Central memory CD4-positive, alpha-beta T cell (primary cell): Measurements from ENCODE around the gene ADAMTS20.
"Not testable (repeated sequence)": the region's sequence is repeated elsewhere in the genome, so short reads cannot be mapped to it uniquely, and the experiment has no call there.

ENCODE experiments used
- DNase-seq: peaks from one replicate; pipeline ENCODE4 v3.0.0; 2022

The ADAMTS20 gene

GRCh38 chr12:43352001-43352400 lies 200.0 kb downstream of the ADAMTS20 start:
- no peak for DNase-seq

- DNase-seq = no peak
Observed at GRCh38 chr12:43349863-43350262, 202.1 kb downstream of the ADAMTS20 start.

GRCh38 chr12:43348221-43348620 lies 203.8 kb downstream of the ADAMTS20 start:
- no peak for DNase-seq

- DNase-seq = no peak
Observed at GRCh38 chr12:43347026-43347425, 205.0 kb downstream of the ADAMTS20 start.

GRCh38 chr12:43345023-43345422 lies 207.0 kb downstream of the ADAMTS20 start:
- DNase-seq = no peak

GRCh38 chr12:43341785-43342313 lies 210.2 kb downstream of the ADAMTS20 start:
- DNase-seq = not testable (repeated sequence)

GRCh38 chr12:43338848-43339526 lies 213.0 kb downstream of the ADAMTS20 start:
- DNase-seq = no peak

- DNase-seq = no peak
Observed at GRCh38 chr12:43337571-43338444, 214.2 kb downstream of the ADAMTS20 start.

GRCh38 chr12:43336962-43337555 lies 214.9 kb downstream of the ADAMTS20 start:
- no peak for DNase-seq

GRCh38 chr12:43333644-43334043 lies 218.4 kb downstream of the ADAMTS20 start:
- no peak for DNase-seq

GRCh38 chr12:43332977-43333640 lies 218.9 kb downstream of the ADAMTS20 start:
- no peak for DNase-seq

GRCh38 chr12:43331935-43332334 lies 220.1 kb downstream of the ADAMTS20 start:
- no peak for DNase-seq

GRCh38 chr12:43329375-43329774 lies 222.6 kb downstream of the ADAMTS20 start:
- DNase-seq = no peak

GRCh38 chr12:43325786-43326185 lies 226.2 kb downstream of the ADAMTS20 start:
- DNase-seq = no peak

GRCh38 chr12:43320281-43320680 lies 231.7 kb downstream of the ADAMTS20 start:
- no peak for DNase-seq

GRCh38 chr12:43318021-43318420 lies 234.0 kb downstream of the ADAMTS20 start:
- no peak for DNase-seq

GRCh38 chr12:43317156-43317555 lies 234.8 kb downstream of the ADAMTS20 start:
- DNase-seq = no peak

- no peak for DNase-seq
Observed at GRCh38 chr12:43316520-43316919, 235.5 kb downstream of the ADAMTS20 start.

GRCh38 chr12:43315961-43316360 lies 236.0 kb downstream of the ADAMTS20 start:
- no peak for DNase-seq

- DNase-seq = no peak
Observed at GRCh38 chr12:43312991-43313505, 239.0 kb downstream of the ADAMTS20 start.

- DNase-seq = no peak
Observed at GRCh38 chr12:43310596-43310995, 241.4 kb downstream of the ADAMTS20 start.

GRCh38 chr12:43309959-43310358 lies 242.0 kb downstream of the ADAMTS20 start:
- no peak for DNase-seq

GRCh38 chr12:43308776-43309175 lies 243.2 kb downstream of the ADAMTS20 start:
- no peak for DNase-seq
